HEK293 (cell line): ENCODE measurements around the gene NECTIN4.

Experiments used
- ELK4 ChIP-seq: IDR thresholded peaks from 2 replicates; pipeline ENCODE4 v1.6.1; 2011; ENCODE audit warnings: mild to moderate bottlenecking, low read depth, low read length, borderline replicate concordance
- GLI4 ChIP-seq: fragments of 450-650 bp; formaldehyde crosslinking; IDR thresholded peaks from 2 replicates; pipeline ENCODE4 v1.5.1; 2016; ENCODE audit warnings: missing biosample characterization, missing genetic modification characterization
- KLF8 ChIP-seq: fragments of 450-650 bp; formaldehyde crosslinking; IDR thresholded peaks from 2 replicates; pipeline ENCODE4 v1.5.1; 2016; ENCODE audit warnings: missing biosample characterization, missing genetic modification characterization
- MEIS1 ChIP-seq: sonication (generic); formaldehyde crosslinking; IDR thresholded peaks from 2 replicates; pipeline ENCODE4 v1.8.1; 2022; ENCODE audit warnings: missing genetic modification reagents, mild to moderate bottlenecking, borderline replicate concordance
- PRDM1 ChIP-seq: fragments of 450-650 bp; formaldehyde crosslinking; IDR thresholded peaks from 2 replicates; pipeline ENCODE4; 2016; ENCODE audit warnings: missing biosample characterization, missing genetic modification characterization
- SCRT1 ChIP-seq: fragments of 450-650 bp; formaldehyde crosslinking; IDR thresholded peaks from 2 replicates; pipeline ENCODE4 v1.5.1; 2016; ENCODE audit warnings: missing biosample characterization, missing genetic modification characterization, borderline replicate concordance
- SCRT2 ChIP-seq: fragments of 450-650 bp; formaldehyde crosslinking; IDR thresholded peaks from 2 replicates; pipeline ENCODE4 v1.5.1; 2016; ENCODE audit warnings: missing biosample characterization, missing genetic modification characterization
- SETDB1 ChIP-seq: IDR thresholded peaks from one replicate; pipeline ENCODE4 v1.6.1; 2017; ENCODE audit warnings: mild to moderate bottlenecking, low read length, moderate library complexity, mixed read lengths; ENCODE audit not compliant: insufficient read length
- ZBTB1 ChIP-seq: fragments of 450-650 bp; formaldehyde crosslinking; IDR thresholded peaks from 2 replicates; pipeline ENCODE4 v1.5.1; 2016; ENCODE audit warnings: missing biosample characterization, missing genetic modification characterization
- ZBTB17 ChIP-seq: fragments of 450-650 bp; formaldehyde crosslinking; IDR thresholded peaks from 2 replicates; pipeline ENCODE4 v1.5.1; 2016; ENCODE audit warnings: missing biosample characterization, missing genetic modification characterization
- ZBTB48 ChIP-seq: fragments of 450-650 bp; formaldehyde crosslinking; IDR thresholded peaks from 2 replicates; pipeline ENCODE4 v1.5.1; 2016; ENCODE audit warnings: missing biosample characterization, missing genetic modification characterization
- ZFP3 ChIP-seq: fragments of 450-650 bp; formaldehyde crosslinking; IDR thresholded peaks from 2 replicates; pipeline ENCODE4 v1.5.1; 2016; ENCODE audit warnings: low read depth, missing biosample characterization, missing genetic modification characterization
- ZNF114 ChIP-seq: fragments of 450-650 bp; formaldehyde crosslinking; IDR thresholded peaks from 2 replicates; pipeline ENCODE4 v1.5.0; 2017; ENCODE audit warnings: missing biosample characterization, missing genetic modification characterization
- ZNF16 ChIP-seq: fragments of 450-650 bp; formaldehyde crosslinking; IDR thresholded peaks from 2 replicates; pipeline ENCODE4 v1.5.1; 2016; ENCODE audit warnings: low read depth, missing biosample characterization, missing genetic modification characterization
- ZNF174 ChIP-seq: fragments of 450-650 bp; formaldehyde crosslinking; IDR thresholded peaks from 2 replicates; pipeline ENCODE4 v1.5.0; 2017; ENCODE audit warnings: missing biosample characterization, mild to moderate bottlenecking, missing genetic modification characterization
- ZNF184 ChIP-seq: fragments of 450-650 bp; IDR thresholded peaks from 2 replicates; pipeline ENCODE4 v1.5.1; 2018; ENCODE audit warnings: missing biosample characterization, mild to moderate bottlenecking, missing genetic modification characterization
- ZNF37A ChIP-seq: fragments of 450-650 bp; IDR thresholded peaks from 2 replicates; pipeline ENCODE4 v1.5.1; 2018; ENCODE audit warnings: missing biosample characterization, missing genetic modification characterization
- ZNF416 ChIP-seq: fragments of 450-650 bp; formaldehyde crosslinking; IDR thresholded peaks from 2 replicates; pipeline ENCODE4 v1.5.1; 2016; ENCODE audit warnings: missing biosample characterization, missing genetic modification characterization
- ZNF510 ChIP-seq: fragments of 450-650 bp; formaldehyde crosslinking; IDR thresholded peaks from 2 replicates; pipeline ENCODE4 v1.5.1; 2018; ENCODE audit warnings: mild to moderate bottlenecking, missing genetic modification characterization, missing biosample characterization; ENCODE audit not compliant: insufficient replicate concordance
- ZNF521 ChIP-seq: fragments of 450-650 bp; formaldehyde crosslinking; IDR thresholded peaks from 2 replicates; pipeline ENCODE4 v1.5.1; 2017; ENCODE audit warnings: missing biosample characterization, mild to moderate bottlenecking, missing genetic modification characterization
- ZNF596 ChIP-seq: fragments of 450-650 bp; IDR thresholded peaks from 2 replicates; pipeline ENCODE4 v1.5.0; 2018; ENCODE audit warnings: missing biosample characterization, mild to moderate bottlenecking, missing genetic modification characterization, moderate library complexity
- TF ChIP-seq, protein P1 (sequence below): fragments of 450-650 bp; formaldehyde crosslinking; IDR thresholded peaks from 2 replicates; pipeline ENCODE4 v1.5.1; 2016; ENCODE audit warnings: missing biosample characterization, missing genetic modification characterization
- TF ChIP-seq, protein P2 (sequence below): fragments of 450-650 bp; formaldehyde crosslinking; IDR thresholded peaks from 2 replicates; pipeline ENCODE4 v1.5.1; 2016; ENCODE audit warnings: missing biosample characterization, missing genetic modification characterization, borderline replicate concordance
- TF ChIP-seq, protein P3 (sequence below): fragments of 450-650 bp; formaldehyde crosslinking; conservative IDR thresholded peaks from 2 replicates; pipeline ENCODE4 v1.5.1; 2016; ENCODE audit warnings: low read depth, missing biosample characterization, missing genetic modification characterization
- TF ChIP-seq, protein P4 (sequence below): fragments of 450-650 bp; formaldehyde crosslinking; IDR thresholded peaks from 2 replicates; pipeline ENCODE4 v1.5.1; 2016; ENCODE audit warnings: missing biosample characterization, missing genetic modification characterization, low read depth

NECTIN4 gene

GRCh38 chr1:161115132-161115711, 25.9 kb upstream of the NECTIN4 start (continued):
- TF ChIP-seq ZNF184 (tag by site-specific recombination) (peak; percentile 81), ZNF416 (tag by site-specific recombination) (no peak), ZBTB17 (tag by site-specific recombination) (peak; percentile 94), ZBTB1 (tag by site-specific recombination) (no peak), ZNF16 (no peak), MEIS1 (CRISPR knock-in tag) (no peak), ZNF521 (no peak), ZNF596 (tag by site-specific recombination) (no peak), ZNF114 (no peak), SETDB1 (no peak), ZNF174 (tag by site-specific recombination) (no peak), SCRT1 (tag by site-specific recombination) (no peak), GLI4 (tag by site-specific recombination) (0 out of 2 replicates have a peak, but pooled peaks have one; percentile 20), ZFP3 (no peak), KLF8 (peak; percentile 84), PRDM1 (no peak), ZBTB48 (tag by site-specific recombination) (0 out of 2 replicates have a peak, but pooled peaks have one; percentile 29), ELK4 (no peak), SCRT2 (tag by site-specific recombination) (peak; percentile 81), ZNF510 (tag by site-specific recombination) (no peak), ZNF37A (tag by site-specific recombination) (no peak)
- TF ChIP-seq, protein P1, sequence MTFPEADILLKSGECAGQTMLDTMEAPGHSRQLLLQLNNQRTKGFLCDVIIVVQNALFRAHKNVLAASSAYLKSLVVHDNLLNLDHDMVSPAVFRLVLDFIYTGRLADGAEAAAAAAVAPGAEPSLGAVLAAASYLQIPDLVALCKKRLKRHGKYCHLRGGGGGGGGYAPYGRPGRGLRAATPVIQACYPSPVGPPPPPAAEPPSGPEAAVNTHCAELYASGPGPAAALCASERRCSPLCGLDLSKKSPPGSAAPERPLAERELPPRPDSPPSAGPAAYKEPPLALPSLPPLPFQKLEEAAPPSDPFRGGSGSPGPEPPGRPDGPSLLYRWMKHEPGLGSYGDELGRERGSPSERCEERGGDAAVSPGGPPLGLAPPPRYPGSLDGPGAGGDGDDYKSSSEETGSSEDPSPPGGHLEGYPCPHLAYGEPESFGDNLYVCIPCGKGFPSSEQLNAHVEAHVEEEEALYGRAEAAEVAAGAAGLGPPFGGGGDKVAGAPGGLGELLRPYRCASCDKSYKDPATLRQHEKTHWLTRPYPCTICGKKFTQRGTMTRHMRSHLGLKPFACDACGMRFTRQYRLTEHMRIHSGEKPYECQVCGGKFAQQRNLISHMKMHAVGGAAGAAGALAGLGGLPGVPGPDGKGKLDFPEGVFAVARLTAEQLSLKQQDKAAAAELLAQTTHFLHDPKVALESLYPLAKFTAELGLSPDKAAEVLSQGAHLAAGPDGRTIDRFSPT, result peak; percentile 90
- TF ChIP-seq, protein P2, sequence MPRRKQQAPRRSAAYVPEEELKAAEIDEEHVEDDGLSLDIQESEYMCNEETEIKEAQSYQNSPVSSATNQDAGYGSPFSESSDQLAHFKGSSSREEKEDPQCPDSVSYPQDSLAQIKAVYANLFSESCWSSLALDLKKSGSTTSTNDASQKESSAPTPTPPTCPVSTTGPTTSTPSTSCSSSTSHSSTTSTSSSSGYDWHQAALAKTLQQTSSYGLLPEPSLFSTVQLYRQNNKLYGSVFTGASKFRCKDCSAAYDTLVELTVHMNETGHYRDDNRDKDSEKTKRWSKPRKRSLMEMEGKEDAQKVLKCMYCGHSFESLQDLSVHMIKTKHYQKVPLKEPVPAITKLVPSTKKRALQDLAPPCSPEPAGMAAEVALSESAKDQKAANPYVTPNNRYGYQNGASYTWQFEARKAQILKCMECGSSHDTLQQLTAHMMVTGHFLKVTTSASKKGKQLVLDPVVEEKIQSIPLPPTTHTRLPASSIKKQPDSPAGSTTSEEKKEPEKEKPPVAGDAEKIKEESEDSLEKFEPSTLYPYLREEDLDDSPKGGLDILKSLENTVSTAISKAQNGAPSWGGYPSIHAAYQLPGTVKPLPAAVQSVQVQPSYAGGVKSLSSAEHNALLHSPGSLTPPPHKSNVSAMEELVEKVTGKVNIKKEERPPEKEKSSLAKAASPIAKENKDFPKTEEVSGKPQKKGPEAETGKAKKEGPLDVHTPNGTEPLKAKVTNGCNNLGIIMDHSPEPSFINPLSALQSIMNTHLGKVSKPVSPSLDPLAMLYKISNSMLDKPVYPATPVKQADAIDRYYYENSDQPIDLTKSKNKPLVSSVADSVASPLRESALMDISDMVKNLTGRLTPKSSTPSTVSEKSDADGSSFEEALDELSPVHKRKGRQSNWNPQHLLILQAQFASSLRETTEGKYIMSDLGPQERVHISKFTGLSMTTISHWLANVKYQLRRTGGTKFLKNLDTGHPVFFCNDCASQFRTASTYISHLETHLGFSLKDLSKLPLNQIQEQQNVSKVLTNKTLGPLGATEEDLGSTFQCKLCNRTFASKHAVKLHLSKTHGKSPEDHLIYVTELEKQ (tag by site-specific recombination), result peak; percentile 62; the same call in 1 of the 2 replicates
- TF ChIP-seq, protein P3, sequence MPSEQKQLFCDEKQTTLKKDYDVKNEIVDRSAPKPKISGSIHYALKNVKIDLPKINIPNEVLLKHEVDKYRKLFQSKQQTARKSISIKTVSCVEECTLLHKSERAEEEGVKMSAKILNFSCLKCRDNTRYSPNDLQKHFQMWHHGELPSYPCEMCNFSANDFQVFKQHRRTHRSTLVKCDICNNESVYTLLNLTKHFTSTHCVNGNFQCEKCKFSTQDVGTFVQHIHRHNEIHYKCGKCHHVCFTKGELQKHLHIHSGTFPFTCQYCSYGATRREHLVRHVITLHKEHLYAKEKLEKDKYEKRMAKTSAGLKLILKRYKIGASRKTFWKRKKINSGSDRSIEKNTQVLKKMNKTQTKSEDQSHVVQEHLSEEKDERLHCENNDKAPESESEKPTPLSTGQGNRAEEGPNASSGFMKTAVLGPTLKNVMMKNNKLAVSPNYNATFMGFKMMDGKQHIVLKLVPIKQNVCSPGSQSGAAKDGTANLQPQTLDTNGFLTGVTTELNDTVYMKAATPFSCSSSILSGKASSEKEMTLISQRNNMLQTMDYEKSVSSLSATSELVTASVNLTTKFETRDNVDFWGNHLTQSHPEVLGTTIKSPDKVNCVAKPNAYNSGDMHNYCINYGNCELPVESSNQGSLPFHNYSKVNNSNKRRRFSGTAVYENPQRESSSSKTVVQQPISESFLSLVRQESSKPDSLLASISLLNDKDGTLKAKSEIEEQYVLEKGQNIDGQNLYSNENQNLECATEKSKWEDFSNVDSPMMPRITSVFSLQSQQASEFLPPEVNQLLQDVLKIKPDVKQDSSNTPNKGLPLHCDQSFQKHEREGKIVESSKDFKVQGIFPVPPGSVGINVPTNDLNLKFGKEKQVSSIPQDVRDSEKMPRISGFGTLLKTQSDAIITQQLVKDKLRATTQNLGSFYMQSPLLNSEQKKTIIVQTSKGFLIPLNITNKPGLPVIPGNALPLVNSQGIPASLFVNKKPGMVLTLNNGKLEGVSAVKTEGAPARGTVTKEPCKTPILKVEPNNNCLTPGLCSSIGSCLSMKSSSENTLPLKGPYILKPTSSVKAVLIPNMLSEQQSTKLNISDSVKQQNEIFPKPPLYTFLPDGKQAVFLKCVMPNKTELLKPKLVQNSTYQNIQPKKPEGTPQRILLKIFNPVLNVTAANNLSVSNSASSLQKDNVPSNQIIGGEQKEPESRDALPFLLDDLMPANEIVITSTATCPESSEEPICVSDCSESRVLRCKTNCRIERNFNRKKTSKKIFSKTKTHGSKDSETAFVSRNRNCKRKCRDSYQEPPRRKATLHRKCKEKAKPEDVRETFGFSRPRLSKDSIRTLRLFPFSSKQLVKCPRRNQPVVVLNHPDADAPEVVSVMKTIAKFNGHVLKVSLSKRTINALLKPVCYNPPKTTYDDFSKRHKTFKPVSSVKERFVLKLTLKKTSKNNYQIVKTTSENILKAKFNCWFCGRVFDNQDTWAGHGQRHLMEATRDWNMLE (tag by site-specific recombination), result no peak
- TF ChIP-seq, protein P4, sequence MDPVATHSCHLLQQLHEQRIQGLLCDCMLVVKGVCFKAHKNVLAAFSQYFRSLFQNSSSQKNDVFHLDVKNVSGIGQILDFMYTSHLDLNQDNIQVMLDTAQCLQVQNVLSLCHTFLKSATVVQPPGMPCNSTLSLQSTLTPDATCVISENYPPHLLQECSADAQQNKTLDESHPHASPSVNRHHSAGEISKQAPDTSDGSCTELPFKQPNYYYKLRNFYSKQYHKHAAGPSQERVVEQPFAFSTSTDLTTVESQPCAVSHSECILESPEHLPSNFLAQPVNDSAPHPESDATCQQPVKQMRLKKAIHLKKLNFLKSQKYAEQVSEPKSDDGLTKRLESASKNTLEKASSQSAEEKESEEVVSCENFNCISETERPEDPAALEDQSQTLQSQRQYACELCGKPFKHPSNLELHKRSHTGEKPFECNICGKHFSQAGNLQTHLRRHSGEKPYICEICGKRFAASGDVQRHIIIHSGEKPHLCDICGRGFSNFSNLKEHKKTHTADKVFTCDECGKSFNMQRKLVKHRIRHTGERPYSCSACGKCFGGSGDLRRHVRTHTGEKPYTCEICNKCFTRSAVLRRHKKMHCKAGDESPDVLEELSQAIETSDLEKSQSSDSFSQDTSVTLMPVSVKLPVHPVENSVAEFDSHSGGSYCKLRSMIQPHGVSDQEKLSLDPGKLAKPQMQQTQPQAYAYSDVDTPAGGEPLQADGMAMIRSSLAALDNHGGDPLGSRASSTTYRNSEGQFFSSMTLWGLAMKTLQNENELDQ (tag by site-specific recombination), result no peak
